GM18909 (cell line): ENCODE measurements around the gene CELF2.
"Not testable (repeated sequence)": the region's sequence is repeated elsewhere in the genome, so short reads cannot be mapped to it uniquely, and the experiment has no call there.

Source experiments
- ATAC-seq: cut with Tn5 transposase; IDR thresholded peaks from one replicate; pipeline ENCODE4 v1.9.1; 2021; ENCODE audit warnings: mild to moderate bottlenecking; ENCODE audit not compliant: unreplicated experiment, poor library complexity

The CELF2 gene

GRCh38 chr10:11184093-11184492 lies 166.4 kb downstream of the CELF2 start:
- ATAC-seq: no peak

GRCh38 chr10:11185128-11185665 lies 167.5 kb downstream of the CELF2 start:
- ATAC-seq: not testable (repeated sequence)

GRCh38 chr10:11186374-11186773 lies 168.7 kb downstream of the CELF2 start:
- ATAC-seq: no peak

- ATAC-seq: no peak
Observed at GRCh38 chr10:11189582-11190376, 172.1 kb downstream of the CELF2 start.

- no peak for ATAC-seq
Observed at GRCh38 chr10:11191190-11191589, 173.5 kb downstream of the CELF2 start.

- no peak for ATAC-seq
Observed at GRCh38 chr10:11191678-11192077, 174.0 kb downstream of the CELF2 start.

- no peak for ATAC-seq
Observed at GRCh38 chr10:11192304-11193000, 174.8 kb downstream of the CELF2 start.

- no peak for ATAC-seq
Observed at GRCh38 chr10:11193001-11193551, 175.4 kb downstream of the CELF2 start.

GRCh38 chr10:11194859-11195586 lies 177.4 kb downstream of the CELF2 start:
- no peak for ATAC-seq

- ATAC-seq: no peak
Observed at GRCh38 chr10:11195623-11196022, 178.0 kb downstream of the CELF2 start.

- peak; percentile 70 for ATAC-seq
Observed at GRCh38 chr10:11197266-11197712, 179.6 kb downstream of the CELF2 start.

GRCh38 chr10:11197878-11198277 lies 180.2 kb downstream of the CELF2 start:
- no peak for ATAC-seq

- no peak for ATAC-seq
Observed at GRCh38 chr10:11201911-11202310, 184.2 kb downstream of the CELF2 start.

GRCh38 chr10:11204351-11204942 lies 186.8 kb downstream of the CELF2 start:
- no peak for ATAC-seq

GRCh38 chr10:11205030-11205772 lies 187.5 kb downstream of the CELF2 start:
- ATAC-seq: no peak

GRCh38 chr10:11206676-11207559 lies 189.2 kb downstream of the CELF2 start:
- no peak for ATAC-seq

GRCh38 chr10:11207560-11207844 lies 189.8 kb downstream of the CELF2 start:
- ATAC-seq: no peak

GRCh38 chr10:11208243-11208642 lies 190.6 kb downstream of the CELF2 start:
- ATAC-seq: no peak
